Measurements from ENCODE around the gene SDK1. TPM values are rescaled to one million over a fixed set of nuclear protein-coding genes. Genes with fewer than 3 reads are reported as not detected.
A peak's percentile ranks its signal among the peaks of the same experiment; 100 is the strongest.

Gene SDK1
- total RNA-seq, 1 donor from 2014 or later = 10.4 TPM

DNA sequence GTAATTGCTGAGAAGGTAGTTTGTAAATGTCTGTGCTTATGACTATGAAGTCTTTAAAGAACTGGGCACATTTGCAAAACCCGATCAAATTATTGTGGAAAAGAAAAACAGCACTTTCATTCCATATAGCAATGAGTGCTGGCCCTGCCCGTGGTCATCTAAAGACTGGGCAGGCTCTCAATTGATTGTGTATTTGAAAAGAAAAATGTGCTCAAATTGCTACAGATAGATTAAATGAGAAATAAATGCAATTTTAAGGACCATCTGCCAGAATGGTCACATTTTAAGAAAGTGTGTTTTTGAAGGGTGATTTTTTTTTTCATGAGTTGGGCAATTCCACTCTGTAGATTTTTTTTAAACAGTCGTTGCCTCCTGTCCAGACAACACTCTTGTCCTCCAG, 672.2 kb downstream of the SDK1 start:
- no peaks in the 10 kb centered on the region for H3K9me3 ChIP-seq
- no peaks in the 10 kb centered on the region for H3K4me1 ChIP-seq
- no peaks in the 10 kb centered on the region for H3K27me3 ChIP-seq
- no peaks in the 10 kb centered on the region for H3K36me3 ChIP-seq
- TF ChIP-seq, protein P1, sequence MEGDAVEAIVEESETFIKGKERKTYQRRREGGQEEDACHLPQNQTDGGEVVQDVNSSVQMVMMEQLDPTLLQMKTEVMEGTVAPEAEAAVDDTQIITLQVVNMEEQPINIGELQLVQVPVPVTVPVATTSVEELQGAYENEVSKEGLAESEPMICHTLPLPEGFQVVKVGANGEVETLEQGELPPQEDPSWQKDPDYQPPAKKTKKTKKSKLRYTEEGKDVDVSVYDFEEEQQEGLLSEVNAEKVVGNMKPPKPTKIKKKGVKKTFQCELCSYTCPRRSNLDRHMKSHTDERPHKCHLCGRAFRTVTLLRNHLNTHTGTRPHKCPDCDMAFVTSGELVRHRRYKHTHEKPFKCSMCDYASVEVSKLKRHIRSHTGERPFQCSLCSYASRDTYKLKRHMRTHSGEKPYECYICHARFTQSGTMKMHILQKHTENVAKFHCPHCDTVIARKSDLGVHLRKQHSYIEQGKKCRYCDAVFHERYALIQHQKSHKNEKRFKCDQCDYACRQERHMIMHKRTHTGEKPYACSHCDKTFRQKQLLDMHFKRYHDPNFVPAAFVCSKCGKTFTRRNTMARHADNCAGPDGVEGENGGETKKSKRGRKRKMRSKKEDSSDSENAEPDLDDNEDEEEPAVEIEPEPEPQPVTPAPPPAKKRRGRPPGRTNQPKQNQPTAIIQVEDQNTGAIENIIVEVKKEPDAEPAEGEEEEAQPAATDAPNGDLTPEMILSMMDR (IDR thresholded peaks at IDR 0.05) = no peak
- DNase-seq = no peak
- ATAC-seq = no peak
- intact Hi-C loops (cut with DNase I) = no loop called here
- no peak overlapping the region for H3K4me3 ChIP-seq
- no peak overlapping the region for H3K27ac ChIP-seq

DNA sequence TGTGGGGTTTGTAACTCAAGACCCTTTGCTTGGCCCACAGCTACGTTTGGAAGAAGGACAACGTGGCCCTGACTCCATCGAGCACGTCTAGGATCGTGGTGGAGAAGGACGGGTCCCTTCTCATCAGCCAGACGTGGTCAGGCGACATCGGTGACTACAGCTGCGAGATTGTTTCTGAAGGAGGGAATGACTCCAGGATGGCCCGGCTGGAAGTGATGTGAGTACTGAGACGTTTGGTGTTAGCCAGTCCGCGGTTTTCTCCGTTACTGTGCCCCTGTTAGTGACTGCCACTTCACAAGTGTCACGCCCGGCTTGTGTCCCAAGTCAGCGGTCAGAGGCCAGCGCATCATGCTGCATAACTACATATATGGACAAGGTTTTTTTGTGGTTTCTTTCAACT, 673.3 kb downstream of the SDK1 start:
- intact Hi-C loops (cut with DNase I) = no loop called here
- no peak overlapping the region for H3K27ac ChIP-seq
- TF ChIP-seq, protein P1 (IDR thresholded peaks at IDR 0.05) = no peak

DNA sequence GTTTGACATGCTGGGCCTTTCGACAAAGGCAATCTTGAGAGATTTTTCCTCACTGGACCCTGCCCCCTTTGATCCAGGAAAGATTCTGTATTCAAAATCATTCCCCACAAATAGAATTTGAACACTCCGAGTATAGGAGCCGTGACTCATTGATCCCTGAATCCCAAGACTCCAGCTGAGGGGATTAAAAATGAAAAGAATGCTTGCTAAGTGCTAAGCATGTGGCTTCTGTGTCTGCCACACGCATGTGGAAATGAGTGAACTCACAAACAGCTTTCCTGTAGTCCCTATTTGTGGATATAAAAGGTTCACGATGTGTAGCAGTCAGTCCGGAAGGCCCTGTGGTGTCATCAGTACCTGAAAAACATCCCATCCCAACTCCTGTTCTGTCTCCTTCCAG, 674.3 kb downstream of the SDK1 start:
- intact Hi-C loops (cut with DNase I) = no loop called here
- Histone ChIP-seq H3K4me3 (no peak overlapping the region), H3K36me3 (no peaks in the 10 kb centered on the region), H3K27ac (no peak overlapping the region), H3K4me1 (no peaks in the 10 kb centered on the region), H3K9me3 (no peaks in the 10 kb centered on the region), H3K27me3 (no peaks in the 10 kb centered on the region)
- TF ChIP-seq, protein P1 (IDR thresholded peaks at IDR 0.05) = no peak
- no peak for DNase-seq
- no peak for ATAC-seq

More for the DNA sequence above, 673.3 kb downstream of the SDK1 start:
- no peaks in the 10 kb centered on the region for H3K27me3 ChIP-seq
- no peaks in the 10 kb centered on the region for H3K4me1 ChIP-seq
- DNase-seq (no peak), ATAC-seq (no peak)
- H3K36me3 ChIP-seq = no peaks in the 10 kb centered on the region
- no peaks in the 10 kb centered on the region for H3K9me3 ChIP-seq
- H3K4me3 ChIP-seq = no peak overlapping the region

DNA sequence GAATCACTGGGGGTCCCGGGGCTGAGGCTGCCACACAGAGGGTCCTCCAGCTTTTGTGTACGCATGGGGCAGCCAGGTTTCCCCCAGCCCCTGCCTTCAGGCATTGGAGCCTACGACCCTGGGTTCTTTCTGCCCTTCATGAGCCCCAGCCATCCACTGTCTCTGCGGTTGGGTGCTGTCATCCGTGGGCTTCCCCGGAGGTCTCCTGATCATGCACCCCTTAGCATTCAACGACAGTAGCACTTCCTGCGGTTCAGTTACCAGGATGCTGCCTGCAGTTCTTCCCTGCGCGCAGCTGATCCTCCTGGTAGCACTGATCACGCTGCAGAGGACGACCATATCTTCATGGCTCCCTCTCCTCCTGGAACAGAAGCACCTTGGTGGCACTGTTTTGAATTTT, 676.3 kb downstream of the SDK1 start:
- Histone ChIP-seq H3K36me3 (no peaks in the 10 kb centered on the region), H3K4me3 (no peak overlapping the region), H3K27me3 (no peaks in the 10 kb centered on the region), H3K27ac (no peak overlapping the region), H3K4me1 (no peaks in the 10 kb centered on the region), H3K9me3 (no peaks in the 10 kb centered on the region)
- TF ChIP-seq, protein P1 (IDR thresholded peaks at IDR 0.05) = no peak
- ATAC-seq (no peak), DNase-seq (no peak)
- intact Hi-C loops (cut with DNase I) = no loop called here

DNA sequence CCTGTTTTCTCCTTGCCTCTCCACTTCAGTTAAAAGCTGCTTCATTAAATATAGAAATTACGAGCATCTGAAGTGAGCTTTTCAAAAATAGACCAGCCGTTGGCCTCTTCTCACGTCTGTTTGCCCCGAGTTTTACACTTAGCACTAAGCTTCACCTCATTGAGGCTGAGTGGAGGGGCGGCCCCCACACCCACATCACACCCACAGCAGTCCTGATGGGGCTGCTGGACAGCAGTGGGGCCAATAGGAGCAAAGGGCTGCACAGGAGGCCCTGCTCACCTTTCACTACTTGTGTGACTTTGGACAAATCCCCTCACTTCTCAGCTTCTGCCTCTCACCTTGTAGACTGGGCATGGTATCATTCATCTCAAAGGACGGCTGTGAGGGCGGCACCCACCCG, 677.8 kb downstream of the SDK1 start:
- DNase-seq = no peak
- Histone ChIP-seq H3K36me3 (no peaks in the 10 kb centered on the region), H3K27ac (no peak overlapping the region), H3K4me1 (no peaks in the 10 kb centered on the region), H3K27me3 (no peaks in the 10 kb centered on the region), H3K4me3 (no peak overlapping the region), H3K9me3 (no peaks in the 10 kb centered on the region)
- TF ChIP-seq, protein P1 (IDR thresholded peaks at IDR 0.05) = no peak
- ATAC-seq = peak; percentile 20
- intact Hi-C loops (cut with DNase I) = no loop called here

DNA sequence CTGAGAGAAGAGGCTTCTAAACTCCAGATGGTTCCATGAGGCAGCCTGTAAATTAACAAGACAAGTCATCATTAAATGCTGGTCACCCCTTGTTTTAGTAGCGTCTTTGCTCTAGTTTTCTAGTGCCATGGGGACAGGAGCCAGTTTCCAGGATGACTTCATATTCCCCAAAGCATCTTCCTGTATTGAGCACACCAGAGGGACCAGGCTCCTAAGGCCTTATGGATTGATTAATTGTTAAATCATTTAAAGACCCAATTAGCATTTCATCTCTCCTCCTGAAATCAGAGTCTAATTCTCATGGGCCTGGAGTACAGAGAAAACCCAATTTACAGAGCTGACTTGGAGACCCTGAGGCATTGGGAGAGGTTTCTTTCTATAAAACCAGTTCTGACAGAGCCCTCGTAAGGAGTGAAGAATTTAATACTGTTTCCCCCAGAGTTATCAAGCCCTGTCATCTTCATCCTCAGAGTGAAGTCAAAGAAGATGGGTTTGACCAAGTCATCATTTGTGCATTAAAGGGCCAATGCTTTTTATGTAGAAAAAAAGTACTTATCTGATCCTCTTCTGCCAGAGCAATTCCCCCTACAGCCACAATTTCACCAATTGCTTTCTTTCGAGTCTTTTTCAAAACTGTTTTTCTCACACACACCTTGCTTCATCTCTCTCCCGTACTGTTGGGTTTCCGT, 678.7 kb downstream of the SDK1 start:
- DNase-seq = no peak
- Histone ChIP-seq H3K27me3 (no peaks in the 10 kb centered on the region), H3K27ac (no peak overlapping the region), H3K4me1 (no peaks in the 10 kb centered on the region), H3K9me3 (no peaks in the 10 kb centered on the region), H3K4me3 (no peak overlapping the region), H3K36me3 (no peaks in the 10 kb centered on the region)
- TF ChIP-seq, protein P1 (IDR thresholded peaks at IDR 0.05) = no peak
- intact Hi-C loops (cut with DNase I) = no loop called here
- ATAC-seq = no peak

All from upper lobe of right lung (tissue), 1 donor.